ENCODE measurements around the gene DNAJB12.
"Not testable (repeated sequence)": the region's sequence is repeated elsewhere in the genome, so short reads cannot be mapped to it uniquely, and the experiment has no call there.

DNAJB12 gene

DNA sequence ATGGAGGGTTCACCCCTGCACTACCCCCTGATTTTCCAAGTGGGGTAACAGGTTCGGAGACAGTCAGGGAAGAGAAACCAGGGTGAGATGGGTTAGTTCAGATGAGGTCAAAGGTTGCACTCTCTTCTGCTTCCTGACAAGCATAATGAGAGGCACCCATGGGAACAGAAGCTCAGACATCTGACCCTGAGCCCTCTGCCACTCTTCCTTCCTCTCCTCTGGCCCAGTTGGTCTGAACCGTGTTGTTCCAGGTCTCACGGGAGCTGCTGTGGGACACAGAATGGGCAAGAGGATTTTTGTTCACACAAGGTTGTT lies 38.4 kb downstream of the DNAJB12 start:
- no peak for DNase-seq (ENCODE audit: low read depth)

DNA sequence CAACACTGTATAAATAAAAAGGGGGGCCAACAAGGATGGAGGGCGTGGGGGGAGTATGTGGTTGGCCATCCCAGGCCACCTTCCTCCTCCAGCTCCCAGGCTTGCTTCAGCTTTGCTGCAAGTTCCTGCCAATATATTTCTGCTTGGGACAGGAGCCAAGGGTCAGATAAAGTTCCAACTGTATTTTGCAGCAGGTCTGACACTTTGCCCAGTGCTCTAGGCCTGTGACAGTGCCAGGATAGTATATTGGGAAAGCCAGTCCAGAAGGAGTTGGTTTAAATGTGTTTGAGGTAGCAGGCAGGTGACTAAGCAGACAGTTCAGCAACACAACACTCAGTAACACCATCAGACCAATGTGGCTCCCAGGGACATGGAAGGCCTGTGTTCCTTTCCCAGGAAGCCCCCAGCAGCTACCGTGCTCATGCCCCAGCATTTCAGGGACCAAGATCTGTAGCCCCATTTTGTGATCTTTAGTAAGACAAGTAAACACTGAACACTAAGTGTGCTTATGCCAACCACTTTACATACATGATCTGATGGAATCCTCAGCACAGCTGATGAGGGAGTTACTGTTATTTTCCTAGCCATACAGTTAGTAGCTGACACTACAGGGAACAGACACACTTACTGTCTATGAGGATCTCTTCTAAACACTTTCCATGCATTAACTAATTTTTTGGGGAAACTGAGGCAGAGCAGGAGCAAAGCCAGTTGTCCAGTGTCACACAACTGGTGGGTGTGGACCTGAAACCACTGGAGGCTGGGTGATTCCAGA lies 38.9 kb downstream of the DNAJB12 start:
- DNase-seq (ENCODE audit: low read depth) = peak; percentile 77

DNA sequence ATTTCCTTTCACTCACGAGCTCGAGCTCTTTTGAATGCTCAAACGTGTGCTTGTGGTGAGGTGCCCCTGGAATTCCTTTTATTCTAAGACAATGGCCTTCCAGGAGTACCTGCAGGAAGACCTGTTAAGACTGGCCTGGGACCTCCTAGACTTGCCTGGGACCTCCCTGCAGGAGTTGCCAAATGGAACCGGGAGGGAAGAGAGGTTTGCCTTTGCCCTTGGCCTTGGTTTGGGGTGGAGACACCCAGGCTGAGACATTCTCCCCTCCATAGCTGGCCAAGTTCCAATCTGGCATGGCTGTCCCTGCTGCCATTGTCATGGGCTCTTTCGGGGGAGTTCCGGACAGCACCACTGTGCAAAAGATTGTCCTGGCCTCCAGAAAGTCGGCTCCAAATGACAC lies 39.7 kb downstream of the DNAJB12 start:
- DNase-seq (ENCODE audit: low read depth) = no peak

DNA sequence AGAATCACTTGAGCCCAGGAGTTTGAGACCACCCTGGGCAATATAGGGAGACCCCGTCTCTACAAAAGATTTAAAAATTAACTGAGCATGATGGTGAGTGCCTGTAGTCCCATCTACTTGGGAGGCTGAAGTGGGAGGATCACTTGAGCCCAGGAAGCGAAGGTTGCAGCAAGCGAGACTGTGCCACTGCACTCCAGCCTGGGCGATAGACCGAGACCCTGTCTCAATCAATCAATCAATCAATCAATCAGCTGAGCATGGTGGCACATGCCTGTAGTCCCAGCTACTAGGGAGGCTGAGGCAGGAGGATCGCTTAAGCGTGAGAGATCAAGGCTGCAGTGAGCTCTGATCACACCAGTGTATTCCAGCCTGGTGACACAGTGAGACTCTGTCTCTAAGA lies 40.5 kb downstream of the DNAJB12 start:
- no peak for DNase-seq (ENCODE audit: low read depth)

DNA sequence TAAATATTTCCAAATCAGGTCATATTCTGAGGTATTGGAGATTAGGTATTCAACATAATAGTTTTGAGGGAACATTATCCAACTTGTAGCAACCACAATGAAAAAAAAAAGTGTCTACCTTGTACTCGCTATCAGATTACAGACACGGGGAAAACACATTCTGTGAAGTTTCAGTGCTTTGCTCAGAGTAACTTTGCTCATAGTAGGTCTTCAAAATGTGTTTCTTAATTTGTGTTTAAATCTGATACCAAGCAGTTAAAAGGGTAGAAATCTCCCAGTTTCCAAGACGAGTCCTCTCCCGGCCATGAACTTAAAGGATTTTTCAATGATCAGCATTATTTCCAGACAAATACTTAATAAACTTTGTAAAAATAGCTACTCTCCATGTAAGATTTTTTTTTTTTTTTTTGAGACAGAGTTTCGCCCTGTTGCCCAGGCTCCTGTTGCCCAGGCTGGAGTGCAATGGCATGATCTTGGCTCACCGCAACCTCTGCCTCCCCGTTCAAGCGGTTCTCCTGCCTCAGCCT lies 41.8 kb downstream of the DNAJB12 start:
- DNase-seq (ENCODE audit: low read depth) = no peak

DNA sequence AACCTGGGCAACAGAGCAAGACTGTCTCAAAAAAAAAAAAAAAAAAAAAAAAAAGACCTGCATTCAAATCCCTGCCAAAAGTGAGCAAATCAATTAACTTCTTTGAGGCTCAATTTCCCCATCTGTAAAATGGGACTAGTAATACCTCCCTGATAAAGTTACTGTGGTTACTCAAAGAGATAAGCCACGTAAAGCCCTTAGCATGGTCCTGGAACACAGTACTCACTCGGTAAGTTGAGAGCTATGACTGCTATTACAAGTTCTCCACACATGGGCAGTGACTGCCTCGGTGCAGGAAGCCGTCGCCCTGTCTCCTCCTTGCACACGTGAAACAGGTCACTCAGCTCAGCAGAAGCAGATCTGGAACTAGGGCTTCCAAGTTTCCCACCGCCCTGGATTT lies 43.1 kb downstream of the DNAJB12 start:
- no peak for DNase-seq (ENCODE audit: low read depth)

DNA sequence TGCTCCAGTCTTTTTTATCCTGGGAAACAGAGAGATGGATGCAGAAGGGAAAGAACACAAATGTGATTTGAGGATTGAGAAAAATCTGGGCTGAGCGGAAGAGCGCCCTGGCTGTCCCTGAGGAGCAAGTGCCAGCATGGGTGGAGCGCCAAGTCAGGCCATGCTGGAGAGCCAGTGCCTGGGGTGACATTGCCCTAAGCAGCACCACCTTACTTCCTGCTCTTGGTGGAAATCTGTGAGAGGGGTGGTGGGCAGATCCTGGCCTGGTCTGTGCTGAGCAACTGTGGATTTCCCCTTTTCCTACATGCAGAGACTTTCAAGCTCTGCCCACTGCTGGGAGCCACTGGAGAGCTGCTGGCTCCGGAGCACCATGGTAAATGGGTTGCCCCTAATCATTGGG lies 44.1 kb downstream of the DNAJB12 start:
- DNase-seq (ENCODE audit: low read depth) = no peak

GRCh38 chr10:72310241-72310633 lies 44.5 kb downstream of the DNAJB12 start:
- no peak for DNase-seq (ENCODE audit: low read depth)

GRCh38 chr10:72309290-72310240 lies 45.2 kb downstream of the DNAJB12 start:
- no peak for DNase-seq (ENCODE audit: low read depth)

- peak; percentile 82 for DNase-seq (ENCODE audit: low read depth)
Measured at GRCh38 chr10:72308320-72308987, 46.3 kb downstream of the DNAJB12 start.

DNA sequence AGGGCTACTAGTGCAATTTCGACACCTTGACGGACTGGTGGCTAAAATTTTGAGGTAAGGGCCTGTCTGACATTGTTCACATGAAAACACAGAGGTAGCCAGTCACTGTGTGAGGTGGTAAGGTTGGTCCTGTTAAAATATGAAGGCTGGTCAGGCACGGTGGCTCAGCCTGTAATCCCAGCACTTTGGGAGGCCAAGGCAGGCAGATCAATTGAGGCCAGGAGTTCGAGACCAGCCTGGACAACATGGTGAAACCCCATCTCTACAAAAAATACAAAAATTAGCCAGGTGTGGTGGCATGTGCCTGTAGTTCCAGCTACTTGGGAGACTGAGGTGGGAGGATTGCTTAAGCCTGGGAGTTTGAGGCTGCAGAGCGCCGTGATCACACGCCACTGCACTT lies 47.0 kb downstream of the DNAJB12 start:
- not testable (repeated sequence) for DNase-seq (ENCODE audit: low read depth)

DNA sequence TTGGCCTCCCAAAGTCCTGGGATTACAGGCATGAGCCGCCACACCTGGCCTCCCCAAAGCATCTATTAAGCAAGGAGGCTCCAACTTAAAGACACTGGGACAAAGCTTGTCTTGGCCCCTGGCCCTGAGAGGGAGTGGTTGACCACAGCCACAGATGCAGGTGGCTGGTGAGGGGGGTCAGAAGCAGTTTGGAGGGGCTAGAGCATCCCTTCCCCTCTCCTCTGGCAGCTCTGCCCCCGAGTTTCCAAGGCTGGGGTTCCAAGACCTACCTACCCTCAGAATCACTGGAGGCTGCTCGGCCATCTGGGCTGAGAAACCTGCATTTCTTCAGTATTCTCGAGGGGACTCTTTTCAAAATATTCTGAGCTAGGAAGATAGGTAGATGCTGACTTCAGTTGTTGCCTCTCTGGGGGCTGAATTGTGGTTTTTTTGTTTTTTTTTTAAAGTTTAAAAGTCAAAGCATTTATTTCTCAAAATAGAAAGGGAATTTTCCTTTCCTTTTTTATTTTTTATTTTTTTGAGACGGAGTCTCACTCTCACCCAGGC lies 48.4 kb downstream of the DNAJB12 start:
- DNase-seq (ENCODE audit: low read depth) = no peak

- no peak for DNase-seq (ENCODE audit: low read depth)
Measured at GRCh38 chr10:72303424-72304128, 51.1 kb downstream of the DNAJB12 start.

GRCh38 chr10:72298592-72299519 lies 55.9 kb downstream of the DNAJB12 start:
- DNase-seq (ENCODE audit: low read depth) = no peak

GRCh38 chr10:72297805-72298591 lies 56.7 kb downstream of the DNAJB12 start:
- DNase-seq (ENCODE audit: low read depth) = peak; percentile 98

DNA sequence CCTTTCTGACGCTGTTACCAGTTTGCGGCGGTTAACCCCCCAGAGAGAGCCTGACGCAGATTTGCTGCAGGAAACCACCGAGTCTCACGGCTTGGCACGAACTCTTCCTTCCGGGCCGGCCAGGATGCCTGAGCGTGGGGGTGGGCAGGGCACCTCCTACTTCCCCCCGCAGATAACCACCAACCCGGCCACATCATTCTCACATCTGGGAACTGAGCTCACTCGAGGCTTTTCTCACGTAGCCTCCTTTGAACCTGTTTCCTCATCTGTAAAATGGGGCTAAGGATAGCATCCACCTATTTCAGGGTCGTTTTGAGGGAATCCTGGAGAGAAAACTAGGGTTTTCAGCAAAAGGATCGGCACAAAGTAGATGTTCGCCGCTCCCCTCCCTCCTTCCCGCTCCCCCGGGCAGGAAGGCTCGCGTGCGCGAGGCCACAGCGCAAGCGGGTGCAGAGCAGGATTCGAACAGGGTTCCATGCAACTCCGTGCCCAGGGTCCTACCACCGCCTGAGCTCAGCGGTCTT lies 57.4 kb downstream of the DNAJB12 start:
- peak; percentile 92 for DNase-seq (ENCODE audit: low read depth)

DNA sequence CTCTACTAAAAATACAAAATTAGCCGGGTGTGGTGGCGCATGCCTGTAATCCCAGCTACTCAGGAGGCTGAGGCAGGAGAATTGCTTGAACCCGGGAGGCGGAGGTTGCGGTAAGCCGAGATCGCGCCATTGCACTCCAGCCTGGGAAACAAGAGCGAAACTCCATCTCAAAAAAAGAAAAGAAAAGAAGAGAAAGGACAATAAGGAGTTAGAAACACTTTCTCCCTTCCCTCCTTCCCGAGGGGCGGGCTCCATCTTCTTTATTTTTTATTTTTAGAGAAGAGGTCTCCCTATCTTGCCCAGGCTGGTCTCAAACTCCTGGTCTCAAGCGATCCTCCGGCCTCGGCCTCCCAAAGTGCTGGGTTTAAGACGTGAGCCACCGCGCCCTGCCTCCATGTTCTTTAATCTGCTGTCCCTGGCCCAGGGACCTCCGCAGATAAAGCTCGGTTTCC lies 57.9 kb downstream of the DNAJB12 start:
- not testable (repeated sequence) for DNase-seq (ENCODE audit: low read depth)

DNA sequence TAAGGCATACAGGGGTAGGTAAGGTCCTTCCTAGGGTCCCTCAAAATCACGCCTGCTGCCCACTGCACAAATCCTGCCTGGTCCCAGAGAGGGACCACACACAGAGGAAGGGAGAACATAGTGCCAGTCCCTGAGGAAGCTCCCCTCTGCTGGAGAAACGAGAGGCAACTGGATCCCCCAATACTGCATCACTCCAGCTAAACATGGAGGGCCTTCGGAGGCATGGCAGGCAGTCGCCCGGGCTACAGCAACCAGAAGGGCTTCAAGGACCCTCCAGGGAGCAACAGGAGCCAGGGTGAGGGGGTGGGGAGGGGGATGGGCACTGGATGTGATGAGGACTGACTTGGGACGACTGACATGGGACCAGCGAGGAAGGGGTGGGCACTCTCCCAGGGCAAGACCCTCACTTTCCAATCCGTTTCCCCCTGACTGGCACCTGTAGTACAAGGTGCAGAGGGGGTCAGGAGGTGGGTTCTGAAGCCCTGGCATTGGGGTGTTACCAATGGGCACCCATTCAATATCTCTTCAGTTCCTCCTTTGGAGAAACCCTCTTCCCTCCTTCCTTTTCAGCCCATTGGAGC lies 59.3 kb downstream of the DNAJB12 start:
- DNase-seq (ENCODE audit: low read depth) = no peak

DNA sequence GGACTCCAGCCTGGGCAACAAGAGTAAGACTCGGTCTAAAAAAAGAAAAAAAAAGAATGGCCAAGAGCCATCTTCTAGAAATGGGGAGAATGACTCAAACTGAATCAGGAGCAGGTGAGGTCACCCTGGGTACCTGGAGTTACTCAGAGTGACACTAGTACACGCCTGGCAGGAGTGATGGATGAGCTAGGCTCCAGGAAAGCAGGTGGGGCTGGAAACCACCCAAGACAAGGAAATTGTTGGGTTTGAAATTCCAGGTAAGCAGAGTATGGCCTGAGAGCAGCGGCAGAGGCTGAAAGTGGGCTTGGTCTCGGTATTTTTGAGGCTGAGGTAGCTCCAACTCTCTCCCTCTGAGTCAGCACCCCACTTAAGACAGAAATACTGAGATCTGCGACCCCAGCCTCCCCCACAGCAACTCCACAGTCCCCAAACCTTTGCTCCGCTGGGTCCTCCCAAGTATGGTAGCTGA lies 62.5 kb downstream of the DNAJB12 start:
- DNase-seq (ENCODE audit: low read depth) = no peak

Data from stromal cell of bone marrow (primary cell).